ENCODE data around the gene PGA5.

PGA5 gene

DNA sequence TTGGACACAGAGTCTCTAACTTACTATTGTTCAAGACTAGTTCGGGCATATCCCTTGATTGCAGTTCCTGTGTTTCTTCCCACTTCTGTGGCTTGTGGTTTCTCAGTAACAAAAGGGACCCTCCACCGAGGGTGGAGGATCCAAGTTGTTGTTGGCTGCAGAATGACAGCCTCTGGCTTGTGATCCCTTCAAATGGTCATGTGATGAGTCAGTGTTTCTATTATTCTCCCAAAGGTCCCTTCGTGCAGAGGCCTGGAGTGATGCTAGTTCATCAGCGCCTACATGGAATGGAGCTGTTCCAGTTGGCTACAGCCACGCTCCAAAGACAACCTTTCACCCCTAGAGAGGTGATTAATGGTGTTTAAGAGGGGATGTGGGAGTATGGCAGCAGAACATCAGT, 56.8 kb downstream of the PGA5 start:
- DNase-seq = no peak

DNA sequence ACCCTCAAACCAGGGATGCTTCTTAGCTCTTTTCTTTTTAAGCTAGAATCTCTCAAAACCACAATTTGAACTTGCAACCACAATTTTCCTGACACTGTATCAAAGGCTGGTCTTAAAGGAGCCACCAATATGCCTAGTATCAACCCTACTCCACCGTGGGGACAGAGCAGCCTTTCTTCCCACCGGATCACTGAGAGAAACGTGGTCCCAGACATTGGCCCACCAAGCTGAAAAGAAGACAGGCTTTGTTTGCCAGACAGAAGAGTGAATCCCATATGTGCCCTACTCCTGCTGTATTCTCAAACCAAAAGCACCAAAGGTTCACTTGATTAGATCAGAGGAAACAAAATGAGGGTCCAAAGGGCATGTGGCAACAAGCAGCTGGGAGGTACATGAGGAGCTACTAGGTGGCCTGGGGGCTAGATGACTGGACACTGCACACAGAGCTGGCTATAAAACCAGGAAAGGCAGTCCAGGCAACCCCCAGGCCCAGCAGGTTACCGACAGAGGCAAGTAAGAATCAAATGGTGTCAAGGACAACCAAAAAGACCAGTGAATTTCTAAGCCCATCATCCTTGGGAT, 57.8 kb downstream of the PGA5 start:
- DNase-seq = no peak

Data from NCI-H510A treated with DMSO at 0.1 percent for 48 hours (cell line).